OCI-LY3 (cell line): ENCODE results near the gene SCARB2.

Source experiments
- H2AFZ ChIP-seq: fragments of 200-600, 300-600 bp; shearing (Covaris generic); 2 replicates; pipeline ENCODE4 v1.6.0; 2014; ENCODE audit warnings: antibody characterized with exemption, low read depth, low read length
- H3K27ac ChIP-seq: fragments of 200-600, 300-600 bp; sonication (generic); 2 replicates; pipeline ENCODE4 v1.5.1; 2014; ENCODE audit warnings: mild to moderate bottlenecking, low read length, moderate library complexity, mixed read lengths
- H3K27me3 ChIP-seq: fragments of 200-600, 300-600 bp; sonication (generic); 2 replicates; pipeline ENCODE4 v1.6.1; 2014; ENCODE audit warnings: low read depth, low read length, mixed read lengths
- H3K36me3 ChIP-seq: fragments of 200-600, 300-600 bp; sonication (generic); replicated peaks from 2 replicates; pipeline ENCODE3; 2014; ENCODE audit warnings: low read depth, low read length, mixed read lengths
- H3K4me1 ChIP-seq: fragments of 300-600, 200-600 bp; sonication (generic); 2 replicates; pipeline ENCODE4 v1.6.1; 2014; ENCODE audit warnings: low read length, mixed read lengths
- H3K4me2 ChIP-seq: fragments of 200-600, 300-600 bp; sonication (generic); 2 replicates; pipeline ENCODE4 v1.6.1; 2014; ENCODE audit warnings: low read length, mixed read lengths
- H3K4me3 ChIP-seq: fragments of 300-600, 200-600 bp; sonication (generic); 2 replicates; pipeline ENCODE4 v1.5.1; 2014; ENCODE audit warnings: antibody characterized with exemption, mild to moderate bottlenecking, low read length, moderate library complexity
- H3K79me2 ChIP-seq: fragments of 300-600, 200-600 bp; shearing (Covaris generic); 2 replicates; pipeline ENCODE4 v1.6.1; 2014; ENCODE audit warnings: mild to moderate bottlenecking, low read length, mixed read lengths
- H3K9ac ChIP-seq: fragments of 300-600, 200-600 bp; shearing (Covaris generic); 2 replicates; pipeline ENCODE4 v1.6.0; 2014; ENCODE audit warnings: mild to moderate bottlenecking, low read length, moderate library complexity
- H3K9me3 ChIP-seq: fragments of 200-600, 300-600 bp; shearing (Covaris generic); 2 replicates; pipeline ENCODE4 v1.6.1; 2014; ENCODE audit warnings: low read length, mixed read lengths; ENCODE audit not compliant: insufficient read depth
- H4K20me1 ChIP-seq: fragments of 200-600, 300-600 bp; sonication (generic); 2 replicates; pipeline ENCODE4 v1.6.1; 2016; ENCODE audit warnings: low read length, mixed read lengths; ENCODE audit not compliant: insufficient read depth
- EZH2phosphoT487 ChIP-seq: fragments of 200-600 bp; shearing (Covaris generic); IDR thresholded peaks from 2 replicates; pipeline ENCODE4 v1.6.1; 2018; ENCODE audit warnings: antibody characterized with exemption, mixed run types, low read depth
- TF ChIP-seq, protein P1 (sequence below): fragments of 200-600, 300-600 bp; sonication (generic); IDR thresholded peaks from 2 replicates; pipeline ENCODE4 v1.5.1; 2014; ENCODE audit warnings: antibody characterized with exemption, low read length, low read depth

The SCARB2 gene

DNA sequence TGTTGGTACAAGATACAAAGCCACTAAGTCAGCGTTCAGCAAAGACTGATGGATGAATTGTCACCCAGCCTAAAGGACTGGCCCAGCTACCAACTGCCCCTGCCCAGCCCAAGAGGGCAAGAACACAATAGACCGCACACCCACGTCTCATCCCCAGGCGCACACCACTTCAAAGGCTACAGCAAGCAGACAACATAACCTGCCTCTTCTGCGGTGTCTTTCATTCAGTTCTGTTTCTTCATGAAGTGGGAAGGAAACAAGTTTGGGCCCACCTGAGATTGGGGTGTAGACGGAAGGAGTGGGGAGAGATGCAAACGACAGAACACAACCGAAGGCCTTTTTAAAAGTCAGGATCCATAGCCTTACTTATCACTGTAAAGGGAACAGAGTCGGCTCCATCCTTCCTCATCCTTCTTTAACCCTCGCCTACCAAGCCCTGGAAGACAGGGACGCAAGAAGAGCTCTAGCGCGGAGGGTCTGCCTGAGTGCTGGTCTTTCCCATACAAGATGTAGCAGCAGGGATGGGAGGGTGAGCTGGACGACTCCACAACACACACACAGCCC lies 691 bp downstream of the SCARB2 start:
- Histone ChIP-seq H2AFZ (peak overlapping the region; percentile 37), H3K4me3 (peak overlapping the region; percentile 89), H3K79me2 (no peaks in the 10 kb centered on the region), H3K9me3 (no peaks in the 10 kb centered on the region), H3K4me2 (peak overlapping the region; percentile 96), H3K9ac (peak overlapping the region; percentile 67), H3K27me3 (peaks cover 30% of the 10 kb centered on the region), H3K4me1 (peaks cover 46% of the 10 kb centered on the region), H4K20me1 (peaks cover 5% of the 10 kb centered on the region), H3K36me3 (no peaks in the 10 kb centered on the region), H3K27ac (peak overlapping the region; percentile 61)
- TF ChIP-seq, protein P1, sequence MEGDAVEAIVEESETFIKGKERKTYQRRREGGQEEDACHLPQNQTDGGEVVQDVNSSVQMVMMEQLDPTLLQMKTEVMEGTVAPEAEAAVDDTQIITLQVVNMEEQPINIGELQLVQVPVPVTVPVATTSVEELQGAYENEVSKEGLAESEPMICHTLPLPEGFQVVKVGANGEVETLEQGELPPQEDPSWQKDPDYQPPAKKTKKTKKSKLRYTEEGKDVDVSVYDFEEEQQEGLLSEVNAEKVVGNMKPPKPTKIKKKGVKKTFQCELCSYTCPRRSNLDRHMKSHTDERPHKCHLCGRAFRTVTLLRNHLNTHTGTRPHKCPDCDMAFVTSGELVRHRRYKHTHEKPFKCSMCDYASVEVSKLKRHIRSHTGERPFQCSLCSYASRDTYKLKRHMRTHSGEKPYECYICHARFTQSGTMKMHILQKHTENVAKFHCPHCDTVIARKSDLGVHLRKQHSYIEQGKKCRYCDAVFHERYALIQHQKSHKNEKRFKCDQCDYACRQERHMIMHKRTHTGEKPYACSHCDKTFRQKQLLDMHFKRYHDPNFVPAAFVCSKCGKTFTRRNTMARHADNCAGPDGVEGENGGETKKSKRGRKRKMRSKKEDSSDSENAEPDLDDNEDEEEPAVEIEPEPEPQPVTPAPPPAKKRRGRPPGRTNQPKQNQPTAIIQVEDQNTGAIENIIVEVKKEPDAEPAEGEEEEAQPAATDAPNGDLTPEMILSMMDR = no peak
- TF ChIP-seq EZH2phosphoT487 = no peak

DNA sequence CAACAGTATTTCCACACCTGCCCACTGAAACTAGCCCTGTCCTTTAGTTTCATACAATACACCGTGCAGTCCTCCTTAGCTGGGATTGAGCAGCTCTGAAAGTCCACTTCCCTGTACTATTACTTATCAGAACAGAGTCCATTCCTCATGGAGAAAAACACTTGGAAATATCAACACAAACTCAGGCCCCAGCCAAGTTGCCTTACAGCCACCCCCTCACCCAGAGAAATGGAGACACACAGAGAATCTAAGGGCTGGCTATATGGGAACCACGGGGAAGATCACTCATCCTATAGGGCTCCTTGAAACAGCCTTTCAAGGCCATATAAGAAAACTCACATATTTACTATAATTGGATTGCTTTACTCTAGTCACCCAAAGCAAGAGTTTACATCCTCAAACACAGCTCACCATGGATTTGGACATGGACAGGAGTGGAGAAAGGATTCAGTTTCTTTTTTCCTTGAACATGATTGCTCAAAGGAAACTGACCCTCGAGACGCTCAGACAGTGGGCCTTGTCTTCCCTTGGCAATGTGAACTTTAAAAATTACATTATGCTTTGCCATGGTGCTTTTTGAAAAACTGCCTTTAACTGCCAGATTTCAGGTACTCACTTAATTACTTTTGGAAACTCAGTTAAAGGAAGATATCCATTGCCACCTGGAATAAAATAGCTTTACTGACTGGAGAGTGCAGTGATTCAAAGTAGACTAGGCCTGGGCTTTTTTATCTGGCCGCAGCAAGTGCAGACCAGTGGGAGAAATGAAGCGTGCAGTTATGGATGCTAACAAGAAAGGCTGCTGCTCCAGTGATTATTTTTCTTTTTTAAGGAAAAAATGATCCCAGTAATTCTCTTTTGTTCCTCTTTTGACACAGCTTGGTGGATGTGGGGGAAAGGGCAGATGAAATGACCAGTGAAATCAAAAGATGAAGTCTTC lies 1.6 kb downstream of the SCARB2 start:
- Histone ChIP-seq H3K4me3 (peak overlapping the region; percentile 89), H3K9ac (no peak overlapping the region), H3K79me2 (no peaks in the 10 kb centered on the region), H3K4me2 (peak overlapping the region; percentile 96), H3K27ac (no peak overlapping the region), H3K4me1 (peaks cover 46% of the 10 kb centered on the region), H2AFZ (no peak overlapping the region), H3K27me3 (peaks cover 24% of the 10 kb centered on the region), H3K9me3 (no peaks in the 10 kb centered on the region), H3K36me3 (no peaks in the 10 kb centered on the region), H4K20me1 (peaks cover 5% of the 10 kb centered on the region)
- no peak for TF ChIP-seq EZH2phosphoT487
- TF ChIP-seq, protein P1 = no peak

DNA sequence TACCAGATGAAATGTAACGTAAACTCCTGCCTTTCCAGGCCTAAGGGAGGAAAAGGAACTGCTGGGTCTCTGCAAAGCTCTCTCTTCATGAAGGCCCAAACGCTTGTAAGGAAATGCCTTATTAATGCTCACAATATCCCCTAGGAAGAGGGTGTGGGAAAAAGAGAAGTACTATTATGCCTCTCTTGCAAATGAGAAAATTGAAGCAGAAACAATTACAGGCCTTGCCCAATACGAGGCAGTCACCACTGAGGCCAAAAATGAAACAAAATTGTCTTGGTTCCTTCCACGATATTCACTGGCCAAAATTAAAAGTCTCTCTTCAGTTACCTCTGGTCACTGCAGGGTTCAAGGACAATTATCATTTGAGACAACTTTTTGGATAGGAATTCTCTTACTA lies 3.2 kb downstream of the SCARB2 start:
- Histone ChIP-seq H3K9me3 (no peaks in the 10 kb centered on the region), H3K4me1 (peaks cover 38% of the 10 kb centered on the region), H3K4me2 (peak overlapping the region; percentile 66), H3K9ac (no peak overlapping the region), H3K27ac (no peak overlapping the region), H3K27me3 (peaks cover 8% of the 10 kb centered on the region; the same call in 1 of the 2 replicates), H4K20me1 (peaks cover 5% of the 10 kb centered on the region), H2AFZ (no peak overlapping the region), H3K4me3 (peak overlapping the region; percentile 23), H3K79me2 (no peaks in the 10 kb centered on the region), H3K36me3 (no peaks in the 10 kb centered on the region)
- TF ChIP-seq EZH2phosphoT487 = no peak

DNA sequence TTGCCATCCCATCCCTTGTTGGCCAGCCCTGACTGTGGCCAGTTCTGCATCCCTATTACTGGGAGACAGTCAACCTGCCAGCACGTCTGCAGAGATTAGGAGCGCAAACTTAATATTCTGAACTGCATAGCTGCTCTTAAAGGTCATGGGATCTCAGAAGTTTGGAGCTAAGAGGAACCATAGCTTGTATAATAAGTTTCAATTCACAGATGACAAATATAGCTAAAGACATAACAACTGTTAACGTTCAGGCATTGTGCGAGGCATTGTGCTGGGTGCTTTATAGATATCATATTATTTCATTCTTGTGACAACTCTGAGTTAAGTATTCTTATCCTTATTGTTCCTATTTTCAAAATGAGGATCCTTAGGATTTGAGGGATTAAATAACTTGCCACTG lies 3.7 kb downstream of the SCARB2 start:
- Histone ChIP-seq H3K36me3 (no peaks in the 10 kb centered on the region), H3K4me2 (peak overlapping the region; percentile 66), H3K9me3 (no peaks in the 10 kb centered on the region), H3K4me1 (peaks cover 36% of the 10 kb centered on the region), H4K20me1 (peaks cover 5% of the 10 kb centered on the region), H2AFZ (no peak overlapping the region), H3K4me3 (peak overlapping the region; percentile 23), H3K27me3 (0 out of 2 replicates have a peak, but pooled peaks cover 3% of the 10 kb centered on the region), H3K79me2 (no peaks in the 10 kb centered on the region), H3K9ac (no peak overlapping the region), H3K27ac (peak overlapping the region; percentile 21; the same call in 1 of the 2 replicates)
- TF ChIP-seq EZH2phosphoT487 = no peak
- TF ChIP-seq, protein P1 = no peak
